Embryonic facial prominence (tissue), 1 donor: Measurements from ENCODE around the gene SOX13.

Experiments
- DNase-seq: peaks from one replicate; pipeline ENCODE4 v3.0.0-alpha.2; 2016; ENCODE audit errors: extremely low spot score

Gene SOX13

GRCh38 chr1:204062106-204062505 lies 10.8 kb upstream of the SOX13 start:
- no peak for DNase-seq

GRCh38 chr1:204065174-204065985 lies 7.5 kb upstream of the SOX13 start:
- no peak for DNase-seq

- DNase-seq, result no peak
Observed at GRCh38 chr1:204065986-204066300, 7.0 kb upstream of the SOX13 start.

- DNase-seq, result no peak
Observed at GRCh38 chr1:204067935-204068334, 5.0 kb upstream of the SOX13 start.

GRCh38 chr1:204069887-204070286 lies 3.0 kb upstream of the SOX13 start:
- DNase-seq, result no peak

- DNase-seq, result no peak
Observed at GRCh38 chr1:204070895-204071294, 2.0 kb upstream of the SOX13 start.

- no peak for DNase-seq
Observed at GRCh38 chr1:204073837-204074273, 940 bp downstream of the SOX13 start.

GRCh38 chr1:204074274-204075138 lies 1.6 kb downstream of the SOX13 start:
- DNase-seq, result no peak

- DNase-seq, result no peak
Observed at GRCh38 chr1:204075139-204075521, 2.2 kb downstream of the SOX13 start.

- DNase-seq, result no peak
Observed at GRCh38 chr1:204075890-204076846, 3.3 kb downstream of the SOX13 start.

GRCh38 chr1:204076891-204077290 lies 4.0 kb downstream of the SOX13 start:
- no peak for DNase-seq

- no peak for DNase-seq
Observed at GRCh38 chr1:204077979-204078696, 5.2 kb downstream of the SOX13 start.

- DNase-seq, result no peak
Observed at GRCh38 chr1:204079608-204079999, 6.7 kb downstream of the SOX13 start.

- DNase-seq, result no peak
Observed at GRCh38 chr1:204080163-204080903, 7.4 kb downstream of the SOX13 start.

- no peak for DNase-seq
Observed at GRCh38 chr1:204081164-204081790, 8.4 kb downstream of the SOX13 start.

- no peak for DNase-seq
Observed at GRCh38 chr1:204081791-204082513, 9.0 kb downstream of the SOX13 start.

- DNase-seq, result no peak
Observed at GRCh38 chr1:204083491-204083890, 10.6 kb downstream of the SOX13 start.

GRCh38 chr1:204084247-204084772 lies 11.4 kb downstream of the SOX13 start:
- DNase-seq, result no peak

GRCh38 chr1:204085876-204086275 lies 13.0 kb downstream of the SOX13 start:
- DNase-seq, result no peak
